Measurements from ENCODE around the gene TTLL1.

- TF ChIP-seq, protein P1, sequence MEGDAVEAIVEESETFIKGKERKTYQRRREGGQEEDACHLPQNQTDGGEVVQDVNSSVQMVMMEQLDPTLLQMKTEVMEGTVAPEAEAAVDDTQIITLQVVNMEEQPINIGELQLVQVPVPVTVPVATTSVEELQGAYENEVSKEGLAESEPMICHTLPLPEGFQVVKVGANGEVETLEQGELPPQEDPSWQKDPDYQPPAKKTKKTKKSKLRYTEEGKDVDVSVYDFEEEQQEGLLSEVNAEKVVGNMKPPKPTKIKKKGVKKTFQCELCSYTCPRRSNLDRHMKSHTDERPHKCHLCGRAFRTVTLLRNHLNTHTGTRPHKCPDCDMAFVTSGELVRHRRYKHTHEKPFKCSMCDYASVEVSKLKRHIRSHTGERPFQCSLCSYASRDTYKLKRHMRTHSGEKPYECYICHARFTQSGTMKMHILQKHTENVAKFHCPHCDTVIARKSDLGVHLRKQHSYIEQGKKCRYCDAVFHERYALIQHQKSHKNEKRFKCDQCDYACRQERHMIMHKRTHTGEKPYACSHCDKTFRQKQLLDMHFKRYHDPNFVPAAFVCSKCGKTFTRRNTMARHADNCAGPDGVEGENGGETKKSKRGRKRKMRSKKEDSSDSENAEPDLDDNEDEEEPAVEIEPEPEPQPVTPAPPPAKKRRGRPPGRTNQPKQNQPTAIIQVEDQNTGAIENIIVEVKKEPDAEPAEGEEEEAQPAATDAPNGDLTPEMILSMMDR (conservative IDR thresholded peaks at IDR 0.05 in 1 of 2, IDR thresholded peaks at IDR 0.05 in 1 of 2; ENCODE audit: extremely low read depth in 1 of 2, insufficient read depth in 1 of 2, low read depth in 1 of 2, low read length in 2 of 2): no peak
- TF ChIP-seq EZH2 (IDR thresholded peaks at IDR 0.05; ENCODE audit: borderline replicate concordance, low read length): no peak
Measured at GRCh38 chr22:43100225-43100624, 11.0 kb upstream of the TTLL1 start.
